RWPE2 (cell line): ENCODE measurements around the gene CXXC5.

Experiments used
- ATAC-seq: fragments of 200-7000 bp; cut with Tn5 transposase; 3 replicates; pipeline ENCODE4 v1.9.1; 2021; ENCODE audit warnings: low read depth
- DNase-seq: peaks from one replicate; pipeline ENCODE4 v3.0.0-alpha.2; 2020; ENCODE audit warnings: low spot score
- H3K27ac ChIP-seq: fragments of 450-650 bp; 2 replicates; pipeline ENCODE4 v1.5.1; 2017; ENCODE audit warnings: mild to moderate bottlenecking; ENCODE audit not compliant: poor library complexity, severe bottlenecking
- H3K27me3 ChIP-seq: fragments of 250-450 bp; sonication (Bioruptor Pico); 2 replicates; pipeline ENCODE4 v1.5.1; 2021; ENCODE audit warnings: mild to moderate bottlenecking, moderate library complexity; ENCODE audit not compliant: insufficient read depth, poor library complexity, severe bottlenecking
- H3K36me3 ChIP-seq: fragments of 250-450 bp; sonication (Bioruptor Pico); 2 replicates; pipeline ENCODE4 v1.5.1; 2020; ENCODE audit warnings: low read depth, mild to moderate bottlenecking, moderate library complexity
- H3K4me1 ChIP-seq: fragments of 250-450 bp; sonication (Bioruptor Pico); 2 replicates; pipeline ENCODE4 v1.5.1; 2021; ENCODE audit warnings: mild to moderate bottlenecking, moderate library complexity; ENCODE audit not compliant: insufficient read depth, poor library complexity, severe bottlenecking
- H3K4me3 ChIP-seq: fragments of 250-450 bp; sonication (Bioruptor Pico); 2 replicates; pipeline ENCODE4 v1.5.1; 2021; ENCODE audit warnings: mild to moderate bottlenecking, moderate library complexity; ENCODE audit not compliant: severe bottlenecking
- H3K9me3 ChIP-seq: fragments of 250-450 bp; sonication (Bioruptor Pico); 2 replicates; pipeline ENCODE4 v1.5.1; 2021; ENCODE audit warnings: mild to moderate bottlenecking, moderate library complexity; ENCODE audit not compliant: severe bottlenecking
- CTCF ChIP-seq: fragments of 450-650 bp; IDR thresholded peaks from one replicate; pipeline ENCODE4 v1.5.1; 2017; ENCODE audit warnings: mild to moderate bottlenecking, moderate library complexity; ENCODE audit not compliant: poor library complexity, severe bottlenecking

Gene CXXC5

GRCh38 chr5:139705655-139706587, 57.8 kb downstream of the CXXC5 start:
- no peak for ATAC-seq
- Histone ChIP-seq H3K27me3 (peaks cover 7% of the 10 kb centered on the region), H3K27ac (no peak overlapping the region), H3K36me3 (no peaks in the 10 kb centered on the region), H3K4me1 (no peaks in the 10 kb centered on the region), H3K9me3 (no peaks in the 10 kb centered on the region), H3K4me3 (no peak overlapping the region)
- DNase-seq = no peak
- no peak for TF ChIP-seq CTCF

GRCh38 chr5:139707445-139708003, 59.4 kb downstream of the CXXC5 start:
- H3K9me3 ChIP-seq = no peaks in the 10 kb centered on the region
- no peaks in the 10 kb centered on the region for H3K36me3 ChIP-seq
- TF ChIP-seq CTCF = no peak
- peaks cover 16% of the 10 kb centered on the region for H3K27me3 ChIP-seq
- DNase-seq = no peak
- no peak overlapping the region for H3K4me3 ChIP-seq
- no peak for ATAC-seq
- no peaks in the 10 kb centered on the region for H3K4me1 ChIP-seq
- no peak overlapping the region for H3K27ac ChIP-seq

- DNase-seq (no peak), ATAC-seq (no peak)
- Histone ChIP-seq H3K4me1 (no peaks in the 10 kb centered on the region), H3K36me3 (no peaks in the 10 kb centered on the region), H3K9me3 (no peaks in the 10 kb centered on the region), H3K27me3 (peaks cover 20% of the 10 kb centered on the region), H3K27ac (no peak overlapping the region), H3K4me3 (no peak overlapping the region)
- TF ChIP-seq CTCF = no peak
Measured at GRCh38 chr5:139708434-139708861, 60.3 kb downstream of the CXXC5 start.

GRCh38 chr5:139708877-139709581, 60.9 kb downstream of the CXXC5 start:
- H3K4me1 ChIP-seq = no peaks in the 10 kb centered on the region
- H3K27ac ChIP-seq = no peak overlapping the region

More at GRCh38 chr5:139708877-139709581, 60.9 kb downstream of the CXXC5 start:
- no peaks in the 10 kb centered on the region for H3K9me3 ChIP-seq
- no peak for ATAC-seq
- no peak for DNase-seq
- H3K36me3 ChIP-seq = no peaks in the 10 kb centered on the region
- H3K4me3 ChIP-seq = no peak overlapping the region
- no peak for TF ChIP-seq CTCF
- H3K27me3 ChIP-seq = peaks cover 20% of the 10 kb centered on the region
